ENCODE measurements around the gene BTG1. TPM values are rescaled to one million over a fixed set of nuclear protein-coding genes. Genes with fewer than 3 reads are reported as not detected.

Gene BTG1
- total and polyA plus RNA-seq, 2 of the 8 experiments (the other 6 are each of a cell fraction or from before 2014, with no cell fraction given), result 17.1 to 32.7 TPM

- TF ChIP-seq CHD7 (IDR thresholded peaks at IDR 0.05; ENCODE audit: insufficient replicate concordance, low read length), result no peak
- TF ChIP-seq CTBP2 (IDR thresholded peaks at IDR 0.05; ENCODE audit: borderline replicate concordance, insufficient read depth, insufficient read length, low read length), result no peak
- TF ChIP-seq HDAC2 (IDR thresholded peaks at IDR 0.05; ENCODE audit: borderline replicate concordance in 1 of 2, low read depth in 2 of 2, low read length in 2 of 2), result no peak
- no peak for TF ChIP-seq ZNF274 (IDR thresholded peaks at IDR 0.05; ENCODE audit: borderline replicate concordance, extremely low read depth, low read length)
- TF ChIP-seq CHD2 (IDR thresholded peaks at IDR 0.05; ENCODE audit: low read length), result no peak
- TF ChIP-seq EGR1 (IDR thresholded peaks at IDR 0.05; ENCODE audit: borderline replicate concordance, low read depth, low read length), result no peak
These were observed 2.4 kb downstream of the BTG1 start (continued) for GRCh38 chr12:92143258-92143657.
